ENCODE measurements around the gene PIAS1.
"Not testable (repeated sequence)": the region's sequence is repeated elsewhere in the genome, so short reads cannot be mapped to it uniquely, and the experiment has no call there.

The PIAS1 gene

GRCh38 chr15:68230157-68231100, 176.3 kb downstream of the PIAS1 start:
- Histone ChIP-seq H3K27me3 (ENCODE audit: control insufficient read depth, insufficient read depth, low read length) (no peaks in the 10 kb centered on the region), H3K4me1 (ENCODE audit: control insufficient read depth, insufficient read depth, low read length) (peaks cover 27% of the 10 kb centered on the region), H3K9ac (ENCODE audit: low read length) (peak overlapping the region; percentile 74), H3K36me3 (ENCODE audit: control insufficient read depth, insufficient read depth, low read length) (no peaks in the 10 kb centered on the region), H3K4me3 (ENCODE audit: low read length) (peak overlapping the region; percentile 60), H3K9me3 (ENCODE audit: control insufficient read depth, low read length) (no peaks in the 10 kb centered on the region)

GRCh38 chr15:68231102-68231818, 177.1 kb downstream of the PIAS1 start:
- Histone ChIP-seq H3K9me3 (ENCODE audit: control insufficient read depth, low read length) (no peaks in the 10 kb centered on the region), H3K36me3 (ENCODE audit: control insufficient read depth, insufficient read depth, low read length) (no peaks in the 10 kb centered on the region), H3K4me3 (ENCODE audit: low read length) (no peak overlapping the region), H3K9ac (ENCODE audit: low read length) (no peak overlapping the region), H3K4me1 (ENCODE audit: control insufficient read depth, insufficient read depth, low read length) (peaks cover 27% of the 10 kb centered on the region), H3K27me3 (ENCODE audit: control insufficient read depth, insufficient read depth, low read length) (no peaks in the 10 kb centered on the region)

DNA sequence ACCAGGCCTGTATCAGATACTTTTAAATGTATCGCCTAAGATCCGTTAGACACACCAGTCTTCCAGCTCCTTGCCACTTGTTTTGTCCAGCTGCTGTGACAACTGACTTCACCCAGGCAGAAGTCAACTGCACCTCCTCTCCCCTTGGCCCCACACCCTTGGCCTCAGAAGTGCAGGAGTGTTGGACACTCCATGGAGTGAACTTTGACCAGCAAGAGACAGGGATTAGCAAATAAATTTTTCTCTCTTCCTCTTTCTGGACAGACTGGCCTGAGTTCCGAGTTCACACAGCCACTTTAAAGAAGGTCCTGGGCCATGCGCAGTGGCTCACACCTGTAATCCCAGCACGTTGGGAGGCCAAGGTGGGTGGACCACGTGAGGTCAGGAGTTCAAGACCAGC, 178.3 kb downstream of the PIAS1 start:
- Histone ChIP-seq H3K4me3 (ENCODE audit: low read length) (no peak overlapping the region), H3K9me3 (ENCODE audit: control insufficient read depth, low read length) (no peaks in the 10 kb centered on the region), H3K27me3 (ENCODE audit: control insufficient read depth, insufficient read depth, low read length) (no peaks in the 10 kb centered on the region), H3K9ac (ENCODE audit: low read length) (no peak overlapping the region), H3K36me3 (ENCODE audit: control insufficient read depth, insufficient read depth, low read length) (no peaks in the 10 kb centered on the region), H3K4me1 (ENCODE audit: control insufficient read depth, insufficient read depth, low read length) (peaks cover 27% of the 10 kb centered on the region)

DNA sequence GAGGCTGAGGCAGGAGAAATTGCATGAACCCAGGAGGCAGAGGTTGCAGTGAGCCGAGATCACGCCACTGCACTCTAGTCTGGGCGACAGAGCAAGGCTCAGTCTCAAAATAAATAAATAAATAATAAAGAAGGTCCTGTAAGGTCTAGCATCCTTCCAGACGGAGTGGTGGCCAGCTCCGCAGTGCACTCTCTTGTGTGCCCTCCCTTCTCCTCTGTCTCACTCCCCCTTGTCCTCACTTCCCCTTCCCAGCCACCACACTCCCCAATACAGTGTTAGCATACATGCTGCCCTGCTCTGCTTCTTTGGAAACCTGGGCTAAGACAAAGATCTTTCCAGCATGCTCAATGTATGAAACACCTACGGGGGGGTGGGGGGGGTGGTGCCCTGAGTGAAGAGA, 178.8 kb downstream of the PIAS1 start:
- no peaks in the 10 kb centered on the region for H3K9me3 ChIP-seq (ENCODE audit: control insufficient read depth, low read length)
- no peaks in the 10 kb centered on the region for H3K27me3 ChIP-seq (ENCODE audit: control insufficient read depth, insufficient read depth, low read length)
- H3K4me1 ChIP-seq (ENCODE audit: control insufficient read depth, insufficient read depth, low read length), result peaks cover 23% of the 10 kb centered on the region
- no peak overlapping the region for H3K4me3 ChIP-seq (ENCODE audit: low read length)
- H3K9ac ChIP-seq (ENCODE audit: low read length), result no peak overlapping the region
- H3K36me3 ChIP-seq (ENCODE audit: control insufficient read depth, insufficient read depth, low read length), result no peaks in the 10 kb centered on the region

GRCh38 chr15:68234060-68234459, 179.9 kb downstream of the PIAS1 start:
- Histone ChIP-seq H3K36me3 (ENCODE audit: control insufficient read depth, insufficient read depth, low read length) (no peaks in the 10 kb centered on the region), H3K9me3 (ENCODE audit: control insufficient read depth, low read length) (no peaks in the 10 kb centered on the region), H3K27me3 (ENCODE audit: control insufficient read depth, insufficient read depth, low read length) (no peaks in the 10 kb centered on the region), H3K4me3 (ENCODE audit: low read length) (no peak overlapping the region), H3K9ac (ENCODE audit: low read length) (no peak overlapping the region), H3K4me1 (ENCODE audit: control insufficient read depth, insufficient read depth, low read length) (peaks cover 14% of the 10 kb centered on the region)

GRCh38 chr15:68234520-68234919, 180.4 kb downstream of the PIAS1 start:
- not testable (repeated sequence) for H3K27me3 ChIP-seq (ENCODE audit: control insufficient read depth, insufficient read depth, low read length); H3K9ac ChIP-seq (ENCODE audit: low read length); H3K4me3 ChIP-seq (ENCODE audit: low read length); H3K36me3 ChIP-seq (ENCODE audit: control insufficient read depth, insufficient read depth, low read length); H3K9me3 ChIP-seq (ENCODE audit: control insufficient read depth, low read length)
- H3K4me1 ChIP-seq (ENCODE audit: control insufficient read depth, insufficient read depth, low read length), result peaks cover 14% of the 10 kb centered on the region

GRCh38 chr15:68235022-68235421, 180.9 kb downstream of the PIAS1 start:
- no peaks in the 10 kb centered on the region for H3K36me3 ChIP-seq (ENCODE audit: control insufficient read depth, insufficient read depth, low read length)
- no peaks in the 10 kb centered on the region for H3K9me3 ChIP-seq (ENCODE audit: control insufficient read depth, low read length)
- no peaks in the 10 kb centered on the region for H3K27me3 ChIP-seq (ENCODE audit: control insufficient read depth, insufficient read depth, low read length)
- no peak overlapping the region for H3K4me3 ChIP-seq (ENCODE audit: low read length)
- H3K9ac ChIP-seq (ENCODE audit: low read length), result no peak overlapping the region
- H3K4me1 ChIP-seq (ENCODE audit: control insufficient read depth, insufficient read depth, low read length), result peaks cover 11% of the 10 kb centered on the region

DNA sequence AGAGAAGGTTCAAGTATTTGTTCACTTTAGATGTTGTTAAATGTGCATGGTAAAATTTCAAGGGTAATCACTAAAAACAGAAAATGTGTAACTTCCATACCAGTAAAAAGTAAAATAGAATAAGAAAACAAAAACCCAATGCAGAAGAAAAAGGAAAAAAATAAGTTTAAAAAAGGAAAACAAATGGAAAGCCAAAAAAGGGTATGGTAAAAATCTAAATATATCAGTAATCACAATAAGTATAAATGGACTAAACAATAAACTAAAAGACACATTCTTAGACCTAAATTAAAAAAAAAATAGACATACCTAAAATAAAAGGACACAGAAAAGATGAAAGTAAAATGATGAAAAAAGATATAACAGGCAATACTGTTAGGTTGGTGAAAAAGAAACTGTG, 184.9 kb downstream of the PIAS1 start:
- no peaks in the 10 kb centered on the region for H3K9me3 ChIP-seq (ENCODE audit: control insufficient read depth, low read length)
- H3K4me1 ChIP-seq (ENCODE audit: control insufficient read depth, insufficient read depth, low read length), result peaks cover under 1% of the 10 kb centered on the region
- H3K36me3 ChIP-seq (ENCODE audit: control insufficient read depth, insufficient read depth, low read length), result no peaks in the 10 kb centered on the region
- no peak overlapping the region for H3K4me3 ChIP-seq (ENCODE audit: low read length)
- no peak overlapping the region for H3K9ac ChIP-seq (ENCODE audit: low read length)
- H3K27me3 ChIP-seq (ENCODE audit: control insufficient read depth, insufficient read depth, low read length), result no peaks in the 10 kb centered on the region

- Histone ChIP-seq H3K36me3 (ENCODE audit: control insufficient read depth, insufficient read depth, low read length) (no peaks in the 10 kb centered on the region), H3K9me3 (ENCODE audit: control insufficient read depth, low read length) (no peaks in the 10 kb centered on the region), H3K4me3 (ENCODE audit: low read length) (no peak overlapping the region), H3K27me3 (ENCODE audit: control insufficient read depth, insufficient read depth, low read length) (no peaks in the 10 kb centered on the region), H3K9ac (ENCODE audit: low read length) (no peak overlapping the region), H3K4me1 (ENCODE audit: control insufficient read depth, insufficient read depth, low read length) (no peaks in the 10 kb centered on the region)
Observed at GRCh38 chr15:68241088-68241935, 187.2 kb downstream of the PIAS1 start.
